CD14-positive monocyte (primary cell): ENCODE results near the gene CES2. TPM values are rescaled to one million over a fixed set of nuclear protein-coding genes. Genes with fewer than 3 reads are reported as not detected.

Source experiments
- DNase-seq, 3 donors: peaks; one replicate each; pipeline ENCODE4 v3.0.0-alpha.2; 2011 to 2022
- H2AFZ ChIP-seq: 2 replicates; pipeline ENCODE4 v1.6.0; 2012; ENCODE audit warnings: mild to moderate bottlenecking, low read depth, low read length, inconsistent platforms; ENCODE audit not compliant: insufficient read depth, poor library complexity, severe bottlenecking
- H3K27ac ChIP-seq, 2 donors: 1 replicate in 1 of 2; 2 replicates in 1 of 2; pipeline ENCODE4 v1.5.1; 2012 to 2013; ENCODE audit warnings: low read length in 2 of 2, control low read depth in 1 of 2, inconsistent platforms in 1 of 2, low read depth in 1 of 2, mild to moderate bottlenecking in 1 of 2
- H3K27me3 ChIP-seq, 2 donors: one replicate each; pipeline versions ENCODE4 v1.6.0 to v1.6.1; 2011 to 2013; ENCODE audit warnings: low read length in 2 of 2; ENCODE audit not compliant: control insufficient read depth in 2 of 2, insufficient read depth in 2 of 2
- H3K36me3 ChIP-seq, 2 donors: replicated peaks in 1 of 2; 1 replicate in 1 of 2; 2 replicates in 1 of 2; pipeline versions ENCODE4 v1.5.1 to v1.6.1; 2012 to 2013; ENCODE audit warnings: low read length in 2 of 2, control low read depth in 1 of 2, inconsistent platforms in 1 of 2, mild to moderate bottlenecking in 1 of 2; ENCODE audit not compliant: insufficient read depth in 2 of 2, control insufficient read depth in 1 of 2
- H3K4me1 ChIP-seq, 2 donors: 1 replicate in 1 of 2; 2 replicates in 1 of 2; pipeline versions ENCODE4 v1.5.1 to v1.6.1; 2012 to 2013; ENCODE audit warnings: low read length in 2 of 2, control low read depth in 1 of 2, inconsistent platforms in 1 of 2, mild to moderate bottlenecking in 1 of 2, moderate library complexity in 1 of 2; ENCODE audit not compliant: insufficient read depth in 2 of 2, control insufficient read depth in 1 of 2
- H3K4me2 ChIP-seq: replicated peaks from 2 replicates; pipeline ENCODE3; 2012; ENCODE audit warnings: low read length, moderate library complexity, mild to moderate bottlenecking; ENCODE audit not compliant: poor library complexity, severe bottlenecking; ENCODE audit errors: extremely low read depth
- H3K4me3 ChIP-seq, 3 experiments: fragments of 200-600 bp in 1 of 3; sonication (generic) in 1 of 3; replicated peaks in 1 of 3; 1 replicate in 2 of 3; 2 replicates in 1 of 3; pipeline ENCODE4 v1.5.1; 2011 to 2013; ENCODE audit warnings: low read length in 3 of 3, mild to moderate bottlenecking in 3 of 3, control low read depth in 2 of 3, low read depth in 2 of 3, inconsistent platforms in 1 of 3, moderate library complexity in 1 of 3
- H3K79me2 ChIP-seq: 2 replicates; pipeline ENCODE4 v1.6.0; 2012; ENCODE audit warnings: mild to moderate bottlenecking, control low read depth, inconsistent platforms, low read length, moderate library complexity; ENCODE audit not compliant: insufficient read depth
- H3K9ac ChIP-seq: 2 replicates; pipeline ENCODE4 v1.6.0; 2017; ENCODE audit warnings: low read length, mild to moderate bottlenecking; ENCODE audit not compliant: insufficient read depth, poor library complexity, severe bottlenecking
- H3K9me3 ChIP-seq, 2 donors: replicated peaks in 1 of 2; 1 replicate in 1 of 2; 2 replicates in 1 of 2; pipeline versions ENCODE4 v1.5.1 to v1.6.1; 2012 to 2013; ENCODE audit warnings: low read length in 2 of 2, control low read depth in 1 of 2; ENCODE audit not compliant: control insufficient read depth in 1 of 2, insufficient read depth in 1 of 2
- H4K20me1 ChIP-seq: 2 replicates; pipeline ENCODE4 v1.6.0; 2012; ENCODE audit warnings: mild to moderate bottlenecking, low read length, control low read depth, moderate library complexity; ENCODE audit not compliant: insufficient read depth
- H3K27ac Mint-ChIP-seq, 7 donors: one replicate each; pipeline ENCODE4 v1.8.0; 2020; ENCODE audit warnings: mild to moderate bottlenecking in 7 of 7, mixed read lengths in 7 of 7, moderate library complexity in 6 of 7, inconsistent platforms in 2 of 7
- H3K27me3 Mint-ChIP-seq, 3 donors: one replicate each; pipeline ENCODE4 v1.8.0; 2021 to 2022; ENCODE audit warnings: low read depth in 3 of 3, mild to moderate bottlenecking in 3 of 3, mixed read lengths in 3 of 3, moderate library complexity in 3 of 3, inconsistent platforms in 1 of 3
- H3K36me3 Mint-ChIP-seq, 2 donors: one replicate each; pipeline ENCODE4 v1.8.0; 2020; ENCODE audit warnings: mixed read lengths in 2 of 2, inconsistent platforms in 1 of 2, mild to moderate bottlenecking in 1 of 2
- H3K4me1 Mint-ChIP-seq: one replicate; pipeline ENCODE4 v1.8.0; 2020; ENCODE audit warnings: mild to moderate bottlenecking, mixed read lengths
- H3K4me3 Mint-ChIP-seq, 2 donors: one replicate each; pipeline ENCODE4 v1.8.0; 2020; ENCODE audit warnings: mild to moderate bottlenecking in 2 of 2, mixed read lengths in 2 of 2, moderate library complexity in 1 of 2
- H3K9me3 Mint-ChIP-seq, 7 donors: one replicate each; pipeline ENCODE4 v1.8.0; 2020 to 2022; ENCODE audit warnings: mixed read lengths in 7 of 7, mild to moderate bottlenecking in 6 of 7, moderate library complexity in 6 of 7, inconsistent platforms in 2 of 7
- CTCF ChIP-seq: fragments of 200-600 bp; IDR thresholded peaks from one replicate; pipeline ENCODE4 v1.8.0; 2022; ENCODE audit warnings: antibody characterized with exemption, mild to moderate bottlenecking
- WGBS: methylation state at CpG from one replicate; pipeline ENCODE4 v1.1.5; 2013; ENCODE audit warnings: missing lambda C conversion rate; ENCODE audit not compliant: insufficient coverage; 5-methylcytosine and 5-hydroxymethylcytosine counted together
- intact Hi-C, 2 donors: fragments of 100-400 bp; cut with micrococcal nuclease; formaldehyde crosslinking; loops; one replicate each; pipeline versions ENCODE4 v1.15.0 to v1.15.1; 2023
- polyA plus RNA-seq, 3 donors: library from polyadenylated mRNA; depleted of rRNA in 1 of 3; unstranded in 2 of 3; stranded (reverse) in 1 of 3; fragments of 300-500 nt in 2 of 3; fragments of >200 nt in 1 of 3; fragmentation: Illumina TruSeq in 2 of 3; gene quantifications; 1 replicate in 2 of 3; 2 replicates in 1 of 3; pipeline ENCODE4 v1.2.3, GENCODE V29; 2012 to 2021

The CES2 gene
- polyA plus RNA-seq, 3 donors: 14.0 to 29.0 (median 23.2) TPM

- H3K9ac ChIP-seq: no peak overlapping the region
- no peak overlapping the region for H2AFZ ChIP-seq
- TF ChIP-seq CTCF: no peak
- H3K4me1 ChIP-seq: no peaks in the 10 kb centered on the region
- no peaks in the 10 kb centered on the region for H3K27me3 ChIP-seq
- no peak overlapping the region for H3K4me2 ChIP-seq
- H3K79me2 ChIP-seq: no peaks in the 10 kb centered on the region
- no peaks in the 10 kb centered on the region for H3K36me3 ChIP-seq
- no peak for DNase-seq
- WGBS: 100% methylated on average over 1 of the region's 7 CpGs
- intact Hi-C loops: no loop called here
- Mint-ChIP-seq H3K36me3 (no peaks in the 10 kb centered on the region), H3K4me1 (peaks cover 4% of the 10 kb centered on the region), H3K27ac (no peak overlapping the region), H3K9me3 (no peaks in the 10 kb centered on the region), H3K4me3 (no peak overlapping the region), H3K27me3 (peaks cover 6 to 9% (median 7%) of the 10 kb centered on the region in 3 donors)
- no peaks in the 10 kb centered on the region for H3K9me3 ChIP-seq
- no peak overlapping the region for H3K4me3 ChIP-seq
- no peaks in the 10 kb centered on the region for H4K20me1 ChIP-seq
- no peak overlapping the region for H3K27ac ChIP-seq
Measured at GRCh38 chr16:66900721-66901441, 34.4 kb upstream of the CES2 start.

- H3K4me3 ChIP-seq: no peak overlapping the region
- H4K20me1 ChIP-seq: no peaks in the 10 kb centered on the region
- no peaks in the 10 kb centered on the region for H3K4me1 ChIP-seq
- Mint-ChIP-seq H3K4me3 (no peak overlapping the region), H3K27me3 (peaks cover 9% of the 10 kb centered on the region in 3 donors), H3K4me1 (peaks cover 4% of the 10 kb centered on the region), H3K9me3 (no peaks in the 10 kb centered on the region), H3K36me3 (no peaks in the 10 kb centered on the region), H3K27ac (no peak overlapping the region)
- no peaks in the 10 kb centered on the region for H3K79me2 ChIP-seq
- no peaks in the 10 kb centered on the region for H3K36me3 ChIP-seq
- no peak for TF ChIP-seq CTCF
- 96% methylated on average over 10 of the region's 10 CpGs for WGBS
- H3K9me3 ChIP-seq: no peaks in the 10 kb centered on the region
- no peak overlapping the region for H3K9ac ChIP-seq
- H3K4me2 ChIP-seq: no peak overlapping the region
- no peak overlapping the region for H3K27ac ChIP-seq
- no peak for DNase-seq
- intact Hi-C loops: no loop called here
- H3K27me3 ChIP-seq: no peaks in the 10 kb centered on the region
- no peak overlapping the region for H2AFZ ChIP-seq
Measured at GRCh38 chr16:66901626-66902025, 33.7 kb upstream of the CES2 start.
